ENCODE data around the gene PARP8.

The PARP8 gene

GRCh38 chr5:50853151-50853550, 186.7 kb downstream of the PARP8 start:
- H3K4me3 Mint-ChIP-seq: no peak overlapping the region
- peaks cover 2% of the 10 kb centered on the region for H3K36me3 Mint-ChIP-seq
- H3K9me3 Mint-ChIP-seq (ENCODE audit: low read depth): no peaks in the 10 kb centered on the region
- H3K27ac Mint-ChIP-seq: no peak overlapping the region
- peaks cover 2% of the 10 kb centered on the region for H3K27me3 Mint-ChIP-seq
- no peaks in the 10 kb centered on the region for H3K4me1 Mint-ChIP-seq (ENCODE audit: low read depth)

GRCh38 chr5:50854082-50854481, 187.6 kb downstream of the PARP8 start:
- Mint-ChIP-seq H3K27me3 (peaks cover 2% of the 10 kb centered on the region), H3K4me3 (no peak overlapping the region), H3K4me1 (ENCODE audit: low read depth) (no peaks in the 10 kb centered on the region), H3K36me3 (peaks cover 2% of the 10 kb centered on the region), H3K9me3 (ENCODE audit: low read depth) (no peaks in the 10 kb centered on the region), H3K27ac (no peak overlapping the region)

- Mint-ChIP-seq H3K4me1 (ENCODE audit: low read depth) (no peaks in the 10 kb centered on the region), H3K4me3 (no peak overlapping the region), H3K36me3 (peaks cover 2% of the 10 kb centered on the region), H3K27me3 (peaks cover 2% of the 10 kb centered on the region), H3K9me3 (ENCODE audit: low read depth) (no peaks in the 10 kb centered on the region), H3K27ac (no peak overlapping the region)
Observed at GRCh38 chr5:50855001-50855400, 188.6 kb downstream of the PARP8 start.

GRCh38 chr5:50856401-50857119, 190.1 kb downstream of the PARP8 start:
- Mint-ChIP-seq H3K9me3 (ENCODE audit: low read depth) (peaks cover 4% of the 10 kb centered on the region), H3K4me1 (ENCODE audit: low read depth) (no peaks in the 10 kb centered on the region), H3K27me3 (peaks cover 5% of the 10 kb centered on the region), H3K27ac (no peak overlapping the region), H3K36me3 (peaks cover 4% of the 10 kb centered on the region), H3K4me3 (no peak overlapping the region)

DNA sequence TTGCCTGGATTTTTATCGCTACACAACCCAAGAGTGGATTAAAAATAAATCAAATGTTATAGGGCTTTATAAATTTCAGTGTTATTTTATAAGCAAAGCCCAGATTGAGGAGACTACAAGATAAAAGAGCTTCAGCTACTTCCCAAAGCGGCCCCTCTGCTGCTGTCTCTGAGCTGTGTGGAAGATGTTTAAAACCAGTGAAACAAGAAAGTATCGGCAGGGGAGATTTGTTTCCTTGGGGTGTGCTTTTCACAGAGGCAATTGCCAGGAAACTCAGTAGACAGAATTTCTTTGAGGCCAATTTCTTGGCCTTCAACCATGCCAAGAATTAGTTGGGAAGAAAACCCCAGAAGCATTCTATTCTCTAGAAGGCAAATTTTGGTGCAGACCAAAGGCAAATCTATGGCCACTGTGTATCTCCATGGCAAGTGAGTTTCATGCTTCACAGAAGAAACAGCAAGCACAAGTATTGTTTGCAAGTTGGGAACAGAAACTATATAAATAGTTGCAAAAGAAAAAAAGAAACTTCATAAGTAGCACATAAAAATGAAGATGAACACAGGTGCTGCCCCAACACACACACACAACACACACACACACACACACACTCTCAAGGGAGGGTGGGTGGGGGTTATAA, 197.2 kb downstream of the PARP8 start:
- Mint-ChIP-seq H3K27me3 (peaks cover 15% of the 10 kb centered on the region), H3K27ac (no peak overlapping the region), H3K4me3 (no peak overlapping the region), H3K9me3 (ENCODE audit: low read depth) (peaks cover 4% of the 10 kb centered on the region), H3K36me3 (peaks cover 2% of the 10 kb centered on the region), H3K4me1 (ENCODE audit: low read depth) (no peaks in the 10 kb centered on the region)

DNA sequence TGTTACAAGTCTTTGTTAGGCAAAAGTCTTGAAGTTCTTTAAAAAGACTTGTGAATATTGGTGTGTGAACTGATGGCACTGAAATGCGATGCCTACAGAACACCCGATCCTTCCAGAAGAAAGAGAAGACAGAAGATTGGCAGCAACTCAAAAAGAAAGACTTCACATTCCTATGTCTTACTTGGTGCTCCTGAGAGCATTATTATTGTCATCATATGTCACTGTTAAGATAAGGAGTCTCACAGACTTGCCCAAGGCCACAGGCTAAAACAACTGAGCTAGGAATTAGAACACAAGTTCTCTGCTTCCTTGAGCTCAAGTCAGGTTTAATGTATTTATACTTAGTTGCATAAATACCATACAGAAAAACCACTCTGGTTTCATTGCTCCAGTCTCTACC, 198.0 kb downstream of the PARP8 start:
- peaks cover 2% of the 10 kb centered on the region for H3K36me3 Mint-ChIP-seq
- H3K9me3 Mint-ChIP-seq (ENCODE audit: low read depth): peaks cover 4% of the 10 kb centered on the region
- no peaks in the 10 kb centered on the region for H3K4me1 Mint-ChIP-seq (ENCODE audit: low read depth)
- H3K4me3 Mint-ChIP-seq: no peak overlapping the region
- no peak overlapping the region for H3K27ac Mint-ChIP-seq
- H3K27me3 Mint-ChIP-seq: peaks cover 15% of the 10 kb centered on the region

DNA sequence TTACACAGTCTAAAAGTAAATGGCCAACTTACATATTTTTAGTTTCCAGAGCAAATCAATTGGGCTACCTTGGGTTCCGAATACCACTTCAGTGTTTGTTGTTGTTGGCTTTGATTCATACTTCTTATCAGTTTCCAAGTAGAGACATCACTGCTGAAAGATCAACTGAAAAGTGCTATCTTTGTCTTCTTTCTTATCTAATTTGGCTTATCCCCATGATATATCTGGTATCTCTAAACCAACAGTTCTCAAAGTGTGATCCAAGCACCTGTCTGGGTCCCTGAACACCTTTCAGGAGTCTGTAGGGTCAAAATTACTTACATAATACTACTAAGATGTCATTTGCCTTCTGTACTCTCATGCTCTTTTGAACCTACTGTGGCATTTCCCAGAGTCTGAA, 200.0 kb downstream of the PARP8 start:
- no peaks in the 10 kb centered on the region for H3K36me3 Mint-ChIP-seq
- H3K27ac Mint-ChIP-seq: no peak overlapping the region
- H3K4me1 Mint-ChIP-seq (ENCODE audit: low read depth): no peaks in the 10 kb centered on the region
- no peaks in the 10 kb centered on the region for H3K9me3 Mint-ChIP-seq (ENCODE audit: low read depth)
- no peak overlapping the region for H3K4me3 Mint-ChIP-seq
- H3K27me3 Mint-ChIP-seq: peaks cover 15% of the 10 kb centered on the region

DNA sequence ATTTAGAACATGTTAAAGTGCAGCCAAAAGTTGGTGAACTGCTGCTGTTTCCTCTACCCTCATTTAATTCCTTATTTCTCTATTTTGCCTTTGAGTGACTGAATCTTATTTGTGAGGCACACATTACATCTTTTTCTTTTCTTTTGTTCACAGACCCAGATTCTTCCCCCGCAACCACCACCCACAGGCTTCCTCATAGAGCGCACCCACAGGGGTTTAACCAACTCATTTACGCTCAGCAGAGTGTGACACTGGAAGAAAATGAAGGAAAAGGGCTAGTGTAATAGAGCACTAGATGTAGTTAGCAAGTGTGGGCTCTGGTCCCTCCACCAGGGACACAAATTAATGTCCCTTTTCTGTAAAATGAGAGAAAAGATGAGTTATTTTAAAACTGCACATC, 200.7 kb downstream of the PARP8 start:
- Mint-ChIP-seq H3K4me3 (no peak overlapping the region), H3K27ac (no peak overlapping the region), H3K27me3 (peaks cover 12% of the 10 kb centered on the region), H3K36me3 (no peaks in the 10 kb centered on the region), H3K9me3 (ENCODE audit: low read depth) (no peaks in the 10 kb centered on the region), H3K4me1 (ENCODE audit: low read depth) (no peaks in the 10 kb centered on the region)

DNA sequence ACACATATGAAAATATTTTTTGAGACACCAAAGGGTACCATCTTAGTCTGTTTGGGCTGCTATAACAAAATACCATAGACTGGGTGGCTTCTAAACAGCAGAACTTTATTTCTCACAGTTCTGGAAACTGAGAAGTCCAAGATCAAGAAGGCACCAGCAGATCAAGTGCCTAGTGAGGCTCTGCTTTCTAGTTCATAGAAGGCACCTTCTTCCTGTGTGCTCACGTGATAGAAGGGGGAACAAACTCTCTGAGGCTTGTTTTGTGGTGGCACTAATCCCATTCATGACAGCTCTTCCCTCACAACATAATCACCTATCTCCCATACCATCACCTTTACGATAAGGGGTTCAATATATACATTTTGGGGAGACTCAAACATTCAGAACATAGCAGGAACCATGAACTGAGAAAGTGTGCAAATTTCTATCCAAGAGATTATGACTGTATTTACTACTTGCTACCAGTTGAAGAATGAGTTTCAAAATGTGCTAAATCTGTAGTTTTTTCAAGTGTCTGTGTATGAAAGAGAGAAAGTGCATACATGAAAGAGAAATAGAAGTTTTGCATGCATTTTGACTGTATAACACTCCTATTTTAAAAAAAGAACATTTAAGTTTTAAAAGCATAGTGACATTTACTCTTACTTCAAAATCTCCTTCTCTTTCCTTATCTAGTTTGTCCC, 207.3 kb downstream of the PARP8 start:
- Mint-ChIP-seq H3K27ac (no peak overlapping the region), H3K27me3 (peaks cover 5% of the 10 kb centered on the region), H3K9me3 (ENCODE audit: low read depth) (peaks cover 5% of the 10 kb centered on the region), H3K4me3 (no peak overlapping the region), H3K4me1 (ENCODE audit: low read depth) (peaks cover 11% of the 10 kb centered on the region), H3K36me3 (no peaks in the 10 kb centered on the region)

DNA sequence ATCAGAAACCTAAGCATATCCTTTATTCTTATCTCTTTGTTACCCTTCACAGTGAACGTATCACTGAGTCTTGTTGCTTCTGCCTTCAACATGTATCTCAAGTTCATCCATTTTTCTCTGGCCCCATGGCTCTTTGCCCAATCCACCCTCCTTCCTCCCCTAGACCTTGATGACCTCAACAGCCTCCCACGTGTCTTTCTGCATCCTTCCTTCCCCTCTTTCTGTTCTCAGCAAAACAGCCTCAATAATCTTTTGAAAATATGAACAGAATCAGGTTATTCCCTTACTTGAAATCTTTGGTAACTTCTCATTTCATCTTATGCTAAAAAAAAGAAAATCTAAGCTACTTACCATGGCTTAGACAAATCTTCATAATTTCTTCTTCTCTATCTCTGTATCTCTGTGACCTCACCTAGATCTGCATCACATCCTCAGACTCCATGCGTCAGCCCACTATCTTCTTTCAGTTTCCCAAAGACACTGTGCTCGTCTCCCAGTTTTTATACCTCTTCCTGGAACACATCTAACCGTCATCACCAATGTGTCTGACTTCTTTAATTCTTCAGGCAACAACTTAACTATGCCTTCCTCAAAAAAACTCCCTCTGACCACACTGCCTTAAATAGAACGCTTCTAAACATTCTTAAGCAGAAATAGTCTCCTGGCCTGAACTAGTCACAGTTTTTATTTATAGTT, 208.0 kb downstream of the PARP8 start:
- Mint-ChIP-seq H3K9me3 (ENCODE audit: low read depth) (peaks cover 5% of the 10 kb centered on the region), H3K27ac (no peak overlapping the region), H3K4me1 (ENCODE audit: low read depth) (peaks cover 11% of the 10 kb centered on the region), H3K36me3 (peaks cover 2% of the 10 kb centered on the region), H3K4me3 (no peak overlapping the region), H3K27me3 (peaks cover 7% of the 10 kb centered on the region)

DNA sequence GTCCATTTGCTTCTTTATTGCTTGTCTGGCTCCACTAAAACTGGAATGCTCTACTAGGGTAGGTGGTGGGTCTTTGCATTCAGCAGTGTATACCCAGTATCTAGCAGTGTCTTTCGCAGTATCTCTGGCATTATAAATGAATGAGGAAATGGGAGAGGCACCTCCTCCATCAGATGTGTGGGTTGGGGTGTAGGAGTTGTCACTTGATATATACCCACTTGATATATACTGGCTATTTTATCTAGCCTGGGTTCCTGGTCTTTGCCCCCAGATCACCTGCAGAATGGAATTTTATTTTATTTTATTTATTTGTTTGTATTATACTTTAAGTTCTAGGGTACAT, 208.5 kb downstream of the PARP8 start:
- Mint-ChIP-seq H3K27ac (no peak overlapping the region), H3K4me3 (no peak overlapping the region), H3K36me3 (peaks cover 2% of the 10 kb centered on the region), H3K27me3 (peaks cover 6% of the 10 kb centered on the region), H3K9me3 (ENCODE audit: low read depth) (peaks cover 5% of the 10 kb centered on the region), H3K4me1 (ENCODE audit: low read depth) (peaks cover 11% of the 10 kb centered on the region)

- Mint-ChIP-seq H3K27me3 (peaks cover 7% of the 10 kb centered on the region), H3K36me3 (peaks cover 2% of the 10 kb centered on the region), H3K4me3 (no peak overlapping the region), H3K9me3 (ENCODE audit: low read depth) (no peaks in the 10 kb centered on the region), H3K4me1 (ENCODE audit: low read depth) (peaks cover 11% of the 10 kb centered on the region), H3K27ac (no peak overlapping the region)
Observed at GRCh38 chr5:50878470-50878869, 212.0 kb downstream of the PARP8 start.

DNA sequence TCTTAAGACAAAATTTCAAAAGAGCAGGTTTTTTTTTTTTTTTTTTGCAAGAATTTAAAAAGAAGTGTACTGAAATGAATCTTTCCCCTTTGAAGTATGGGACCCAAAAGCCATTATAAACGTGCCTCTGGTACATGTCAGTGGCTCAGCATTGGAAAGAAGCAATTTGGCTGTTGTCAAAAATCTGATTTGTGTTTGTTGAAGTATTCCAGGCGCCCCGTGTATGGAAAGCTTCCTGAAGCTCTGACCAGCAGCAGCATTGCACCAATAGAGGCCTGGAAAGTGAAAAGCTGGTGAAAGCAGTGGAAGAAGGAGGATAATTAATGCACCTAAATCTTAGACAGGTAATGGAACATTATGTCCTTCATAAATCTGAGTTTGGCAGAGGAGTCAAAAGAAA, 215.0 kb downstream of the PARP8 start:
- H3K27me3 Mint-ChIP-seq: peaks cover 10% of the 10 kb centered on the region
- H3K9me3 Mint-ChIP-seq (ENCODE audit: low read depth): no peaks in the 10 kb centered on the region
- peaks cover 2% of the 10 kb centered on the region for H3K36me3 Mint-ChIP-seq
- H3K4me1 Mint-ChIP-seq (ENCODE audit: low read depth): no peaks in the 10 kb centered on the region
- H3K27ac Mint-ChIP-seq: no peak overlapping the region
- no peak overlapping the region for H3K4me3 Mint-ChIP-seq

GRCh38 chr5:50886657-50887345, 220.4 kb downstream of the PARP8 start:
- H3K27ac Mint-ChIP-seq: no peak overlapping the region
- H3K27me3 Mint-ChIP-seq: peaks cover 5% of the 10 kb centered on the region
- no peaks in the 10 kb centered on the region for H3K36me3 Mint-ChIP-seq
- no peaks in the 10 kb centered on the region for H3K4me1 Mint-ChIP-seq (ENCODE audit: low read depth)
- no peak overlapping the region for H3K4me3 Mint-ChIP-seq
- no peaks in the 10 kb centered on the region for H3K9me3 Mint-ChIP-seq (ENCODE audit: low read depth)
